ENCODE data around the gene LTN1.

The LTN1 gene

GRCh38 chr21:28979092-28979491 lies 13.6 kb downstream of the LTN1 start:
- no peak for TF ChIP-seq CTCF (IDR thresholded peaks at IDR 0.05; ENCODE audit: extremely low read depth, missing control alignments)
- no peak for DNase-seq (ENCODE audit: low spot score)

GRCh38 chr21:28975397-28975796 lies 17.3 kb downstream of the LTN1 start:
- TF ChIP-seq CTCF (IDR thresholded peaks at IDR 0.05; ENCODE audit: extremely low read depth, missing control alignments), result no peak
- no peak for DNase-seq (ENCODE audit: low spot score)

- DNase-seq (ENCODE audit: low spot score), result no peak
- TF ChIP-seq CTCF (IDR thresholded peaks at IDR 0.05; ENCODE audit: extremely low read depth, missing control alignments), result no peak
These were observed 18.0 kb downstream of the LTN1 start for GRCh38 chr21:28974531-28975227.

DNA sequence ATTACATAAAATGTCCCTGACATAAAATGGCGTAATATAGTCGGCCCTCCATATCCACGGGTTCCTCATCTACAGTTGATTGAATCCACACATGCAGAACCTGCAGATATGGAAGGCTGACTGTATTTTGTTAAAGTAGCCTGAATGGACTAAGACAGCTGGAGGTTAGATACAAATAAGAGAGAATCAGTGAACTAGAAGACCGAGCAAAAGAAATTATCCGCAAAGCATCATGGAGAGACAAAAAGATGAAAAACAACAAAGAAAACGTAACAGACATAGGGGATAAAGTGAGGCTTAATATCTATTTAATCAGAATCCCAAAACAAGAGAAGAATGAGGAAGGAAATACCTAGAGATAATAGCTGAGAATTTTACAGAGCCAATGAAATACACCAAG lies 20.3 kb downstream of the LTN1 start:
- no peak for DNase-seq (ENCODE audit: low spot score)
- no peak for TF ChIP-seq CTCF (IDR thresholded peaks at IDR 0.05; ENCODE audit: extremely low read depth, missing control alignments)

DNA sequence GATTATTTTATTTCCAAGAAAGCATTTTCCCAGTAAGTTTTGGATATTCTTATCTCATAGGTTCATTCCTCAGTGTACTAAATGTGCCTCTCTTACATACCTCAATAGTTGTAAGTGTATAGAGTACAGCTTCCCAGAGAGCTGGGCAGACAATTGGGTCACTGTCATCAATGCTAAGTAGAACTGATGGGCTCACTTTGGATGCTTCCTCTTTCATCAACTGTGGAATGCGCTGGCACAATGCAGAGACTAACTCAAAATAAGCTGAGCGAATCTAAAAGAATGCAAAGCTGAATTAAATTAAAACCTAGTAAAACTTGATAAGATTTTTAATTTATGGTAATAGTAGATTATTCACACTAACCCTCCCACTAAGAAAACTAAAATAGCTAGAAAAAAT lies 21.5 kb downstream of the LTN1 start:
- DNase-seq (ENCODE audit: low spot score), result no peak
- TF ChIP-seq CTCF (IDR thresholded peaks at IDR 0.05; ENCODE audit: extremely low read depth, missing control alignments), result no peak

- no peak for TF ChIP-seq CTCF (IDR thresholded peaks at IDR 0.05; ENCODE audit: extremely low read depth, missing control alignments)
- DNase-seq (ENCODE audit: low spot score), result no peak
These were observed 28.8 kb downstream of the LTN1 start for GRCh38 chr21:28963831-28964230.

GRCh38 chr21:28962465-28962864 lies 30.2 kb downstream of the LTN1 start:
- no peak for TF ChIP-seq CTCF (IDR thresholded peaks at IDR 0.05; ENCODE audit: extremely low read depth, missing control alignments)
- DNase-seq (ENCODE audit: low spot score), result no peak
